Uterus (tissue), 2 donors: ENCODE results near the gene FBXW8.

Experiments used
- CTCF ChIP-seq, 4 experiments: fragments of 200-600 bp in 2 of 4; fragments of 450-650 bp in 2 of 4; sonication (generic) in 2 of 4; IDR thresholded peaks; one replicate each; pipeline ENCODE4 v1.5.1; 2016 to 2019; ENCODE audit warnings: antibody characterized with exemption in 4 of 4, mild to moderate bottlenecking in 2 of 4, moderate library complexity in 1 of 4
- POLR2A ChIP-seq, 2 donors: fragments of 450-650 bp; IDR thresholded peaks; one replicate each; pipeline ENCODE4 v1.6.1; 2016; ENCODE audit warnings: antibody characterized with exemption in 2 of 2, mild to moderate bottlenecking in 1 of 2, moderate library complexity in 1 of 2

GRCh38 chr12:117026343-117026742 is 115.6 kb downstream of the FBXW8 start:
- TF ChIP-seq CTCF (IDR thresholded peaks at IDR 0.05), result no peak
- no peak for TF ChIP-seq POLR2A (IDR thresholded peaks at IDR 0.05)
